SH-SY5Y (cell line): Measurements from ENCODE around the gene ELOVL3.

Source experiments
- GATA2 ChIP-seq: IDR thresholded peaks from 2 replicates; pipeline ENCODE4 v1.6.1; 2011; ENCODE audit warnings: mild to moderate bottlenecking, low read depth, low read length
- GATA3 ChIP-seq: IDR thresholded peaks from 2 replicates; pipeline ENCODE4 v1.6.1; 2011; ENCODE audit warnings: low read depth, mild to moderate bottlenecking, low read length, moderate library complexity

ELOVL3 gene

GRCh38 chr10:102225646-102226541 lies at the start of gene ELOVL3:
ELOVL3 (plus strand) TSS chr10:102226299; CDS start chr10:102226549, 250 bp downstream.
- TF ChIP-seq GATA3 = no peak
- no peak for TF ChIP-seq GATA2

GRCh38 chr10:102184606-102185005 lies 41.5 kb upstream of the ELOVL3 start:
- no peak for TF ChIP-seq GATA3
- TF ChIP-seq GATA2 = no peak

- TF ChIP-seq GATA2 = no peak
- TF ChIP-seq GATA3 = no peak
Observed at GRCh38 chr10:102185272-102185671, 40.8 kb upstream of the ELOVL3 start.

- TF ChIP-seq GATA2 (no peak), GATA3 (no peak)
Observed at GRCh38 chr10:102185811-102186527, 40.1 kb upstream of the ELOVL3 start.

- TF ChIP-seq GATA3 (no peak), GATA2 (no peak)
Observed at GRCh38 chr10:102188298-102188940, 37.7 kb upstream of the ELOVL3 start.

GRCh38 chr10:102191956-102192355 lies 34.1 kb upstream of the ELOVL3 start:
- no peak for TF ChIP-seq GATA2
- no peak for TF ChIP-seq GATA3

GRCh38 chr10:102195296-102195870 lies 30.7 kb upstream of the ELOVL3 start:
- TF ChIP-seq GATA2 (no peak), GATA3 (no peak)

GRCh38 chr10:102196893-102197292 lies 29.2 kb upstream of the ELOVL3 start:
- TF ChIP-seq GATA3 (no peak), GATA2 (no peak)

- TF ChIP-seq GATA2 = no peak
- no peak for TF ChIP-seq GATA3
Observed at GRCh38 chr10:102198027-102198426, 28.1 kb upstream of the ELOVL3 start.

GRCh38 chr10:102200751-102201640 lies 25.1 kb upstream of the ELOVL3 start:
- TF ChIP-seq GATA3 (no peak), GATA2 (no peak)

- TF ChIP-seq GATA2 (no peak), GATA3 (no peak)
Observed at GRCh38 chr10:102202386-102202785, 23.7 kb upstream of the ELOVL3 start.

- TF ChIP-seq GATA2 (peak; percentile 98), GATA3 (peak; percentile 92)
Observed at GRCh38 chr10:102208311-102209035, 17.6 kb upstream of the ELOVL3 start.
